NCI-H146 treated with DMSO at 0.1 percent for 48 hours (cell line): ENCODE measurements around the gene HSPB7.
"Not testable (repeated sequence)": the region's sequence is repeated elsewhere in the genome, so short reads cannot be mapped to it uniquely, and the experiment has no call there.

Source experiments
- DNase-seq: peaks from one replicate; lab custom pipeline; 2025; ENCODE audit not compliant: unreplicated experiment; lab: John Stamatoyannopoulos, UW

HSPB7 gene

GRCh38 chr1:16009030-16009460, 8.8 kb downstream of the HSPB7 start:
- DNase-seq: peak; percentile 17

GRCh38 chr1:16007671-16008341, 10.0 kb downstream of the HSPB7 start:
- DNase-seq: no peak

- DNase-seq: no peak
Observed at GRCh38 chr1:16006552-16007485, 11.0 kb downstream of the HSPB7 start.

- DNase-seq: no peak
Observed at GRCh38 chr1:16006010-16006409, 11.8 kb downstream of the HSPB7 start.

- no peak for DNase-seq
Observed at GRCh38 chr1:16005597-16005996, 12.2 kb downstream of the HSPB7 start.

GRCh38 chr1:16001274-16001673, 16.6 kb downstream of the HSPB7 start:
- DNase-seq: not testable (repeated sequence)

GRCh38 chr1:15998929-15999328, 18.9 kb downstream of the HSPB7 start:
- DNase-seq: no peak

- no peak for DNase-seq
Observed at GRCh38 chr1:15997637-15998280, 20.1 kb downstream of the HSPB7 start.

- no peak for DNase-seq
Observed at GRCh38 chr1:15997076-15997585, 20.7 kb downstream of the HSPB7 start.

GRCh38 chr1:15994590-15995351, 23.1 kb downstream of the HSPB7 start:
- no peak for DNase-seq

- no peak for DNase-seq
Observed at GRCh38 chr1:15994081-15994480, 23.8 kb downstream of the HSPB7 start.

- DNase-seq: no peak
Observed at GRCh38 chr1:15993666-15994065, 24.2 kb downstream of the HSPB7 start.

- DNase-seq: no peak
Observed at GRCh38 chr1:15992582-15993500, 25.0 kb downstream of the HSPB7 start.

- DNase-seq: no peak
Observed at GRCh38 chr1:15992187-15992553, 25.7 kb downstream of the HSPB7 start.

- DNase-seq: no peak
Observed at GRCh38 chr1:15991427-15992186, 26.2 kb downstream of the HSPB7 start.

GRCh38 chr1:15989776-15990175, 28.1 kb downstream of the HSPB7 start:
- DNase-seq: no peak

- no peak for DNase-seq
Observed at GRCh38 chr1:15988856-15989736, 28.7 kb downstream of the HSPB7 start.
